Type B pancreatic cell (in vitro differentiated cells): ENCODE measurements around the gene ABAT. TPM values are rescaled to one million over a fixed set of nuclear protein-coding genes. Genes with fewer than 3 reads are reported as not detected.
A peak's percentile ranks its signal among the peaks of the same experiment; 100 is the strongest.

ENCODE experiments used
- DNase-seq: peaks from one replicate; pipeline ENCODE4 v3.0.0; 2021; ENCODE audit warnings: mixed read lengths; ENCODE audit not compliant: unreplicated experiment; ENCODE audit errors: extremely low spot score
- H3K27ac Mint-ChIP-seq: 2 replicates; pipeline ENCODE4 v1.8.0; 2021; ENCODE audit warnings: mild to moderate bottlenecking, mixed read lengths
- H3K27me3 Mint-ChIP-seq: 2 replicates; pipeline ENCODE4 v1.8.0; 2021; ENCODE audit warnings: mixed read lengths
- H3K36me3 Mint-ChIP-seq: 2 replicates; pipeline ENCODE4 v1.8.0; 2021; ENCODE audit warnings: mixed read lengths
- H3K4me1 Mint-ChIP-seq: one replicate; pipeline ENCODE4 v1.8.0; 2021; ENCODE audit warnings: mixed read lengths; ENCODE audit not compliant: unreplicated experiment
- H3K4me3 Mint-ChIP-seq: 2 replicates; pipeline ENCODE4 v1.8.0; 2021; ENCODE audit warnings: mild to moderate bottlenecking, mixed read lengths
- H3K9me3 Mint-ChIP-seq: 2 replicates; pipeline ENCODE4 v1.8.0; 2021; ENCODE audit warnings: mixed read lengths
- total RNA-seq: library from RNA; stranded (reverse); gene quantifications from 2 replicates; pipeline ENCODE4 v1.2.1, GENCODE V29; 2021; ENCODE audit warnings: low replicate concordance
- TF ChIP-seq, protein P1 (sequence below): fragments of 200-600 bp; sonication (generic); conservative IDR thresholded peaks from 2 replicates; pipeline ENCODE4 v1.5.0; 2021; ENCODE audit warnings: antibody characterized with exemption, mild to moderate bottlenecking

The ABAT gene
- total RNA-seq, 1 donor from 2014 or later: 32.1 TPM

- Mint-ChIP-seq H3K4me1 (no peaks in the 10 kb centered on the region), H3K4me3 (no peak overlapping the region), H3K36me3 (peaks cover 18% of the 10 kb centered on the region), H3K27me3 (no peaks in the 10 kb centered on the region), H3K27ac (no peak overlapping the region), H3K9me3 (no peaks in the 10 kb centered on the region)
- TF ChIP-seq, protein P1, sequence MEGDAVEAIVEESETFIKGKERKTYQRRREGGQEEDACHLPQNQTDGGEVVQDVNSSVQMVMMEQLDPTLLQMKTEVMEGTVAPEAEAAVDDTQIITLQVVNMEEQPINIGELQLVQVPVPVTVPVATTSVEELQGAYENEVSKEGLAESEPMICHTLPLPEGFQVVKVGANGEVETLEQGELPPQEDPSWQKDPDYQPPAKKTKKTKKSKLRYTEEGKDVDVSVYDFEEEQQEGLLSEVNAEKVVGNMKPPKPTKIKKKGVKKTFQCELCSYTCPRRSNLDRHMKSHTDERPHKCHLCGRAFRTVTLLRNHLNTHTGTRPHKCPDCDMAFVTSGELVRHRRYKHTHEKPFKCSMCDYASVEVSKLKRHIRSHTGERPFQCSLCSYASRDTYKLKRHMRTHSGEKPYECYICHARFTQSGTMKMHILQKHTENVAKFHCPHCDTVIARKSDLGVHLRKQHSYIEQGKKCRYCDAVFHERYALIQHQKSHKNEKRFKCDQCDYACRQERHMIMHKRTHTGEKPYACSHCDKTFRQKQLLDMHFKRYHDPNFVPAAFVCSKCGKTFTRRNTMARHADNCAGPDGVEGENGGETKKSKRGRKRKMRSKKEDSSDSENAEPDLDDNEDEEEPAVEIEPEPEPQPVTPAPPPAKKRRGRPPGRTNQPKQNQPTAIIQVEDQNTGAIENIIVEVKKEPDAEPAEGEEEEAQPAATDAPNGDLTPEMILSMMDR: no peak
- DNase-seq: no peak
Observed at GRCh38 chr16:8774208-8774607, 99.8 kb downstream of the ABAT start.

DNA sequence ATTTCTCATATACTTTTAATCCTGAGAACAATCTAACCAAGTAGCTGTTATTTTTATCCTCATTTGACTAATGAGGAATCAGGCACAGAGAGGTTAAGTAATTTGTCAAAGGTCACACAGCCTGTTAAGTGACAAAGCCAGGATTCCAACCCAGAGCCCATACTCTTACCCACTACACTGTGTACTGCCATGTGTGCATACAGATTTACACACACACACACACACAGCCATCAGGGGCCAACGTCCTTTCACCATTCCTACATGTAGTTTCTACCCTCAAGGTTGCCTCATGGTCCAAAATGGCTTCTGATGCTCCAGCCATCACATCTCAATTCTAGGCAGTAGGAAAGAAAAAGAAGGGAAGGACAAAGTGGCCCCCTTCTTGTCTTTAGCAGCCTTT, 100.9 kb downstream of the ABAT start:
- H3K4me1 Mint-ChIP-seq: no peaks in the 10 kb centered on the region
- TF ChIP-seq, protein P1: no peak
- peak overlapping the region; percentile 89 for H3K27ac Mint-ChIP-seq
- no peak overlapping the region for H3K4me3 Mint-ChIP-seq
- peaks cover 19% of the 10 kb centered on the region for H3K36me3 Mint-ChIP-seq
- no peaks in the 10 kb centered on the region for H3K9me3 Mint-ChIP-seq
- H3K27me3 Mint-ChIP-seq: no peaks in the 10 kb centered on the region
- DNase-seq: no peak

DNA sequence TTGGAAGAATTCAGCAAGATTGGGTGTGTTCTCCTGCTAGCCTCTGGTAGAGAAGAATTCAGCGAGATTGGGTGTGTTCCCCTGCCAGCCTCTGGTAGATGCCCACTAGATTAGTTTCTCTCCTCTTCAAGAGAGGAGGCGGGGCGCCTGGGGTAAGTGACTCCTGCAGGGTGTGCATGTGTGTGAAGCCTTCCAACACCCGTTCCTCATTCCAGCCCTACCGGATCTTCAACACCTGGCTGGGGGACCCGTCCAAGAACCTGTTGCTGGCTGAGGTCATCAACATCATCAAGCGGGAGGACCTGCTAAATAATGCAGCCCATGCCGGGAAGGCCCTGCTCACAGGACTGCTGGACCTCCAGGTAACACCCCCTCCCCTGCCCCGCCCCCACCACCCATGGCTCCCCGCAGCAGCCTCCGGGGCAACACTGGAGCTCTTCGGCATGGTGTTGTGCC, 101.7 kb downstream of the ABAT start:
- Mint-ChIP-seq H3K4me1 (no peaks in the 10 kb centered on the region), H3K4me3 (no peak overlapping the region), H3K27me3 (no peaks in the 10 kb centered on the region), H3K36me3 (peaks cover 19% of the 10 kb centered on the region), H3K27ac (peak overlapping the region; percentile 89), H3K9me3 (no peaks in the 10 kb centered on the region)
- no peak for DNase-seq
- TF ChIP-seq, protein P1: no peak

DNA sequence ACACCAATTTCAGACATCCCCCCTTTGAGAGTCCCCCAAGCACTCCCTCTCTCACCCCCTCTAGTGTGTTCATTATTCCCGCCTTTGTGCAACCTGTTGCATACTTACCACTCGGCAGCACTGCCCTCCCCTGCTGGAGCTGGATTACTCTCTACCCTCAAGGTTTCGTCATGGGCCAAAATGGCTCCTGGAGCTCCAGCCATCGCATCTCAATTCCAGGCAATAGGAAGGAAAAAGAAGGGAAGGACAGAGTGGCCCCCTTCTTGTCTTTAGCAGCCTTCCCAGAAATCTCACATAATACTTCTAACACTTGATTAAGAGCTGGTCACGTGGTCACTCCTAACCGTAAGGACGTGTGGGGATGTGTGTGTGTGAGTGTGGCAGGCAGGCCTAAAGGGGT, 102.8 kb downstream of the ABAT start:
- H3K9me3 Mint-ChIP-seq: no peaks in the 10 kb centered on the region

GRCh38 chr16:8781797-8782196, 107.4 kb downstream of the ABAT start:
- peaks cover 9% of the 10 kb centered on the region for H3K36me3 Mint-ChIP-seq
- TF ChIP-seq, protein P1: no peak
- H3K4me3 Mint-ChIP-seq: no peak overlapping the region
- H3K9me3 Mint-ChIP-seq: no peaks in the 10 kb centered on the region
- no peaks in the 10 kb centered on the region for H3K27me3 Mint-ChIP-seq
- DNase-seq: no peak
- H3K27ac Mint-ChIP-seq: no peak overlapping the region
- peaks cover 5% of the 10 kb centered on the region for H3K4me1 Mint-ChIP-seq

More for the DNA sequence above, 102.8 kb downstream of the ABAT start:
- H3K4me1 Mint-ChIP-seq: no peaks in the 10 kb centered on the region
- peaks cover 19% of the 10 kb centered on the region for H3K36me3 Mint-ChIP-seq
- H3K27me3 Mint-ChIP-seq: no peaks in the 10 kb centered on the region
- DNase-seq: no peak
- TF ChIP-seq, protein P1: no peak
- no peak overlapping the region for H3K27ac Mint-ChIP-seq
- H3K4me3 Mint-ChIP-seq: no peak overlapping the region

DNA sequence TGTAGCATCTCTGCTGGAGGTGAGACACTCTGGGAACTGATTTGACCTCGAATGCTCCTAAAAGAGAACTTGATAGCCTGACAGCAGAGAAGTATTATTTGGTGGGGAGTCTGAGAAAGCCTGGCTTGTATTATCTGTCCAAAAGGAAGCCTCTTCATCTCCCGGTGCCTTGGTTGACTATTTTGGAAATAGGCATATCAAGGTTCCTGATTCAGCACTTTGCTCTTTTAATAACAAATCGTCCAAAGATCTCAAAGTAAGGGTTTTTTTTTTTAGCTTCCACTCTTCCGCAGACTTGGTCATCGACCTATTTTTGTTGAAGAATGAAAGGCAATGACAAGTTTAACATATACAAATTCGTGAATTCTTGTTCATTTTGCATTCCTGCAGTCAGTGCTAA, 108.3 kb downstream of the ABAT start:
- Mint-ChIP-seq H3K9me3 (no peaks in the 10 kb centered on the region), H3K27ac (no peak overlapping the region), H3K4me1 (peaks cover 5% of the 10 kb centered on the region), H3K36me3 (peaks cover 5% of the 10 kb centered on the region), H3K27me3 (no peaks in the 10 kb centered on the region), H3K4me3 (no peak overlapping the region)
- TF ChIP-seq, protein P1: no peak
- no peak for DNase-seq
